Stimulated activated CD8-positive, alpha-beta memory T cell treated with anti-CD3 and anti-CD28 coated beads, Interleukin-7, amount 100 ng/mL, for 24 hours (primary cell): Measurements from ENCODE around the gene RDH13.
"Not testable (repeated sequence)": the region's sequence is repeated elsewhere in the genome, so short reads cannot be mapped to it uniquely, and the experiment has no call there.

Experiments used
- DNase-seq: peaks from one replicate; pipeline ENCODE4 v3.0.0-alpha.2; 2020; ENCODE audit warnings: low read depth

RDH13 gene

DNA sequence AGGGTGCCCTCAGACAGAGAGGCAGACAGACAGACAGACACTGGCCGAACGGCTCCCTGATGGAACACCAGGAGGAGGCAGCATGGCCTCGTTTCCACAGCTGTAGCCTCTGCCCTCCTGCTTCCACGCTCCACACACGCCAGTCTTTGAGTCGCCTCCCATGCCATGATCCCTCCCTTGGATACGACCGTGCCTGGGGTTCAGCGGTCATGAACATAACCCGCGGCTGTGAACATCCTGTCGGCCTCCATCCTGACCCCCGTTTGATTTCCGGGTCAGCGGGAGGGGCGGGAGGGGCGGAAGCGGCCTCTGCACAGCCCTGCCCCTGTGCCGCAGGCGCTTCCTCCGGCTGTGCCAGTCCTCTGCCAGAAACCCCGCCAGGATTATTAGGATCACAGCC is 48.2 kb downstream of the RDH13 start:
- DNase-seq = no peak

DNA sequence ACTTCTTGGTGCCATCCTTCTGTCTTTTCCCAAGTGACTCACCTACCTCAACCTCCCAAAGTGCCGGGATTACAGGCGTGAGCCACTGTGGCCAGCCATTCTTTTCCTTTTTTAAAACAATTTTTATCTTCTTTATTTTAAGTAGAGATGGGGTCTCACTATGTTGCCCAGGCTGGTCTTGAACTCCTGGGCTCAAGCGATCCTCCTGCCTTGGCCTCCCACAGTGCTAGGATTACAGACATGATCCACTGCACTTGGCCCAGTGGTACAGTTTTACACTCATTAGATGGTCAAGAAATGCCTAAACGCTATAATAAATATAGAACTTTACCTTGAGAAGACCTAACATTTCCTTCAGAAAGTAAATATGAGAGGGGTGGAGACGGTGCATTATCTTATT is 49.4 kb downstream of the RDH13 start:
- DNase-seq = no peak

DNA sequence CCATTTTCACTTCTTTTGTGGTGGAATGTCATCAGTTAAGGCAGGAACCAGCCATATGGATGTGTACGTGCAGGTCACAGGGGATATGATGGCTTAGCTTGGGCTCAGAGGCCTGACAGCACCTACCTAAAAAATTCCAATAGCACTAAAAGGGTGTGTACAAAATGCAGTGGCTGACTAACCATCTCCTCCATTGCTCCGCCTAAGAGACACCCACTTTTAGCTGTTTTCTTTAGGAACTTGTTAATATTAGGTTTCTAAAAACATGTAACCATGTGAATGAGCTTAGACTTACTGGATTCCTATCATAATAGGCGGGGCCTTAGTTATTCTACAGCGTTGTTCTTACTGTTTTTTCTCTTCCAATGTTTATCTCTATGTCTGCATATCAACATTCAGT is 50.6 kb downstream of the RDH13 start:
- DNase-seq = no peak

DNA sequence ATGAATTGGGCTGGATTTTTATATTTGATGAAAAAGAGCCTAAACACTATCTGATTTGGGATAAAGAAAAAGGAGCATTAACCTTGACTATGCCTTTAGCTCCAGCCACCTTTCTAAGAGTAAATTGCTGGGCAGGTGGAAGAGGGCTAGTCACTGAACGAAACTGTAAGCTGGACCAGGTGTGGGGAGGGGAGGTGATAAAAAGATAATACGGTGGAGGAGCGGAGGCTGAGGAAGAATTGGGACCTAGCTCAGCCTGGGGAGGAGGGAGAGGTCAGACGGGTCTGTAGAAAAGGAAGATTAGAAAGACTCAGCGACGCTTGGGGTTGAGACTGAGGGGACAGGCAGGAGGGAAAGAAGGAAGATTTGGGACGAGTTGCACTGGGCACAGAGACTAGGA is 52.4 kb downstream of the RDH13 start:
- not testable (repeated sequence) for DNase-seq

DNA sequence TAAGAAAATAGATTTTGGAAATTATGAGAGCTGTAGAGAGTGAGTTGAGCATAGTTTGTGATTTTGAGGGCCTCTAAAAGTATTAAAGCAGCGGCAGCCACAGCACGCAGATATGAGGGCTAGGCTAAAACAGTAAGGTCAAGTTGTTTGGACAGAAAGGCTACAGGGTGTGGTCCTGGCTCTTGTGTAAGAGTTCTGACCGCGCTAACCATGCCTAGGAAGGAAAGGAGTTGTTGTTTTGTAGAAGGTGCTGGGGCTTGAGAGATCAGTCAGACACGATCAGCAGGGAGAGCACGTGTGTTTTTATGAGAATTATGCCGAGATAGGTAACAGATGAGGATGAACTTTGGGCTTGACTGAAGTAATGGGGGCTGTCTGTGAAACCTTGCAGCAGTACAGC is 54.2 kb downstream of the RDH13 start:
- DNase-seq = not testable (repeated sequence)

DNA sequence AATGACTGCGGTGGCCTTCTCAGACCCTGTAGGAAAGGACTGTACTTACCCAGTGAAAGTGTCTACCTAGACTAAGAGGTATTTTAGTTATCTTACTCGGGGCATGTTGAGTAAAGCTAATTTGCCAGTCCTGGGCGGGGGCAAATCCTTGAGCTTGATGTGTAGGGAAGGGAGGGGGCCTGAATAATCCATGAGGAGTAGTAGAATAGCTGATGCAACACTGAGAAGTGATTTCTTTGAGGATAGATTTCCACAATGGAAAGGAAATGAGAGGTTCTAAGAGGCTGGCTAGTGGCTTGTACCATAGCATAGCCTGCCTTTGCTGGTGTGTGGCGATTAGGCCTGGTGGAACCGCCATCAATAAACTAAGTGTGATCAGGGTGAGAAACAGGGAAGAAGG is 54.8 kb downstream of the RDH13 start:
- DNase-seq = not testable (repeated sequence)

DNA sequence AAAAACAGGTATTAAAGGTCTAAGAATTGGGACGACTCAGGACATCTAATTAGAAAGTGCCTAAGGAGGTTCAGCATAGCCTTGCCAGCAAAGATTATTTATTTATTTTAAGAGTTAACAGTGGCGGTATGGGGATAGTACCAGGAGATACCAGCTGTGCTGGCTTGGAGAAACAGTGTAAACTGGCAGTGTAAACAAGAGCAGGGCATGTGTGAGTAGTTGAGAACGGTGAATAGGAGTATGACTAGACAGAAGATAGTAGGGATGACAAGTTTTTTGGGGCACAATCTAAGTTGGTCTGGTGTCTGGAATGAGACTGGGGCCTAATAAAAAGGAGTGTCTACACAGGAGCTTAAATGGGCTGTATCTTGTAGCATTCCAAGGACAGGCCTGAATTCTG is 55.4 kb downstream of the RDH13 start:
- DNase-seq = not testable (repeated sequence)

DNA sequence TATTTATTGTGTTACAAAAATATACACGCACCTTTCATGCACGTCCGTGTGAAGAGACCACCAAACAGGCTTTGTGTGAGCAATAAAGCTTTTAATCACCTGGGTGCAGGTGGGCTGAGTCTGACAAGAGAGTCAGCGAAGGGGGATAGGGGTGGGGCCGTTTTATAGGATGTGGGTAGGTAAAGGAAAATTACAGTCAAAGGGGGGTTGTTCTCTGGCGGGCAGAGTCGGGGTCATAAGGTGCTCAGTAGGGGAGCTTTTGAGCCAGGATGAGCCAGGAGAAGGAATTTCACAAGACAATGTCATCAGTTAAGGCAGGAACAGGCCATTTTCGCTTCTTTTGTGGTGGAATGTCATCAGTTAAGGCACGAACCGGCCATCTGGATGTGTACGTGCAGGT is 56.2 kb downstream of the RDH13 start:
- DNase-seq = not testable (repeated sequence)

DNA sequence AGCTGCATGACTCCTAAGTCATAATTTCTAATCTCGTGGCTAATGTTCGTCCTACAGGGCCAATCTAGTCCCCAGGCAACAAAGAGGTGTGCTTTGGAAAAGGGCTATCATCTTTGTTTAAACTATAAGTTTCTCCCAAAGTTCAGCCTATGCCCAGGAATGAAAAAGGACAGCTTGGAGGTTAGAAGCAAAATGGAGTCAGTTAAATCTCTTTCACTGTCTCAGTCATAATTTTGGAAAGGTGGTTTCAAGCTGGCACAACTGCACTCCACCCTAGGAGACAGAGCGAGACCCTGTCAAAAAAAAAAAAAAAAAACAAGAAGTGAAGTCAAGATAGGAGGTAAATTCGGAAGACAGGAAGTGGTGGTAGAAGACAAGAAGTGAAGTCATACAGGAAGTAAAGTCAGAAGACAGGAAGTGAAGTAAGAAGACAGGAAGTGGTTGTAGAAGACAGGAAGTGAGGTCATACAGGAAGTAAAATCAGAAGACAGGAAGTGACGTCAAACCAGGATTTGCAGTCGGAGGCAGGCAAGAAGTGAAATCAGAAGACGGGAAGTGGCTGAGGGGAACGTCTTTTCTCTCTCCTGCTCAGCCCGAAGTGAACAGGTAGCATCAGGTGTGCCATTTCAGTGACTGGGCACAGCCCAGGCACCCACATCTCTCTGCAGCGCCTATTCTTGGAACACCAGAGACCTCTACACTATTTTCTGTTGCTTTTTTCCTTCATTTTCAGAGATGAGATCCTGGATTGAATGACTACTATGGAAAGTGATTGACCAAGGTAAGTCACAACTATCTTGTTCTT is 57.1 kb downstream of the RDH13 start:
- DNase-seq = no peak

DNA sequence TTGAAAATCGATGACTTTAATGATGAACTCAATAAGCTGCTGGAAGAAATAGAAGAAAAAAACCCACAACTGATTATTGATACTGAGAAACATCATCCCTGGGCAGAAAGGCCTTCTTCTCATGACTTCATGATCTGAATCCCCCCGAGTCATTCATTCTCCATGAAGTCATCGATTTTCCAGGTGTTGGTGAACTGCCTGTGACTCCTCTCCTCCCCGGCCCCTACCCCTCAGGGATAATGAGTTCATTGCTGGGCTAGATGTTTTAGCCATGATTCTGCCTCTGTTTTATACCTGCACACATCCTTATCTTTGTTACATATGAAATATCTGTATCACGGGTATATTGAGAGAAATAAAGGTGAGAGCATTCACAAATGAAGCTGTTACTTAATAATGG is 62.2 kb downstream of the RDH13 start:
- no peak for DNase-seq

DNA sequence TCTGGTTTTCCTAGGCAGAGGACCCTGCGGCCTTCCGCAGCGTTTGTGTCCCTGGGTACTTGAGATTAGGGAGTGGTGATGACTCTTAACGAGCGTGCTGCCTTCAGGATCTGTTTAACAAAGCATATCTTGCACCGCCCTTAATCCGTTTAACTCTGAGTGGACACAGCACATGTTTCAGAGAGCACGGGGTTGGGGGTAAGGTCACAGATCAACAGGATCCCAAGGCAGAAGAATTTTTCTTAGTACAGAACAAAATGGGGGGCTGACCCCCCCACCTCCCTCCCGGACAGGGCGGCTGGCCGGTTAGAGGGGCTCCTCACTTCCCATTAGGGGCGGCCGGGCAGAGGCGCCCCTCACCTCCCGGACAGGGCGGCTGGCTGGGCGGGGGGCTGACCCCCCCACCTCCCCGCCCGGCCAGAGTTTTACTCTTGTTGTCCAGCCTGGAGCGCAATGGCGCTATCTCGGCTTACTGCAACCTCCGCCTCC is 64.2 kb downstream of the RDH13 start:
- DNase-seq = not testable (repeated sequence)

DNA sequence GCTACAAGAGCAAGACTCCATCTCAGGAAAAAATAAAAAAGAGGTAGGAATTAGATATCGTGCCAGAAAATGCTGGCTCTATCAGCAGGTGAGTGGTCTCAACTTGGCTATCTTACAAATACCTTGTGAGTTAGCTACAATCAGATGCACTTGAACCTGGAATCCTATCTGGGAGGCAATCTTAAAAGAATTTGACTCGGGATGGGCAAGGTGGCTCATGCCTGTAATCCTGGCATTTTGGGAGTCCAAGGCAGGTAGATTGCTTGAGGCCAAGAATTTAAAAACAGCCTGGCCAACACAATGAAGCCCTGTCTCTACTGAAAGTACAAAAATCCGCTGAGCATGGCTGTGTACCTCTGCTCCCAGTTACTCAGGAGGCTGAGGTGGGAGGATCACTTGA is 67.4 kb downstream of the RDH13 start:
- no peak for DNase-seq
